RCC 7860 (cell line): ENCODE measurements around the gene PLCB4.

Source experiments
- DNase-seq: peaks from one replicate; pipeline ENCODE4 v3.0.0-alpha.2; 2015; ENCODE audit warnings: low spot score
- FAIRE-seq: peaks from 2 replicates; lab custom pipeline; 2012; peaks lifted over from hg19 to GRCh38; lab: Jason Lieb, UNC

PLCB4 gene

GRCh38 chr20:9054176-9054575 lies 14.7 kb upstream of the PLCB4 start:
- DNase-seq: no peak
- no peak for FAIRE-seq

- FAIRE-seq (peak; percentile 97), DNase-seq (peak; percentile 92)
These were observed 9.0 kb upstream of the PLCB4 start for GRCh38 chr20:9059931-9060330.

GRCh38 chr20:9061434-9061833 lies 7.5 kb upstream of the PLCB4 start:
- FAIRE-seq (no peak), DNase-seq (no peak)

- FAIRE-seq (peak; percentile 78), DNase-seq (peak; percentile 47)
These were observed 6.8 kb upstream of the PLCB4 start for GRCh38 chr20:9062066-9062465.

- peak; percentile 91 for FAIRE-seq
- peak; percentile 93 for DNase-seq
These were observed 2.7 kb upstream of the PLCB4 start for GRCh38 chr20:9066191-9066590.

GRCh38 chr20:9068233-9068801 lies 570 bp upstream of the PLCB4 start:
- no peak for FAIRE-seq
- DNase-seq: no peak

- FAIRE-seq (peak; percentile 54), DNase-seq (peak; percentile 64)
These were observed 1.4 kb downstream of the PLCB4 start for GRCh38 chr20:9070304-9070703.

GRCh38 chr20:9071976-9072726 lies 3.3 kb downstream of the PLCB4 start:
- peak; percentile 56 for DNase-seq
- peak; percentile 83 for FAIRE-seq

GRCh38 chr20:9072861-9073500 lies 4.1 kb downstream of the PLCB4 start:
- FAIRE-seq: peak; percentile 55
- DNase-seq: peak; percentile 52

- no peak for DNase-seq
These were observed 6.6 kb downstream of the PLCB4 start for GRCh38 chr20:9075264-9076095.

GRCh38 chr20:9076440-9076839 lies 7.6 kb downstream of the PLCB4 start:
- no peak for FAIRE-seq

More at GRCh38 chr20:9075264-9076095, 6.6 kb downstream of the PLCB4 start:
- FAIRE-seq: no peak

GRCh38 chr20:9078826-9079731 lies 10.2 kb downstream of the PLCB4 start:
- DNase-seq: no peak

More at GRCh38 chr20:9076440-9076839, 7.6 kb downstream of the PLCB4 start:
- DNase-seq: no peak

GRCh38 chr20:9081423-9081966 lies 12.6 kb downstream of the PLCB4 start:
- FAIRE-seq: no peak
- no peak for DNase-seq

More at GRCh38 chr20:9078826-9079731, 10.2 kb downstream of the PLCB4 start:
- no peak for FAIRE-seq

- no peak for DNase-seq
- no peak for FAIRE-seq
These were observed 13.9 kb downstream of the PLCB4 start for GRCh38 chr20:9082741-9083140.

GRCh38 chr20:9087531-9088217 lies 18.8 kb downstream of the PLCB4 start:
- DNase-seq: no peak
- no peak for FAIRE-seq

- no peak for DNase-seq
- no peak for FAIRE-seq
These were observed 19.7 kb downstream of the PLCB4 start for GRCh38 chr20:9088556-9088955.

GRCh38 chr20:9092113-9092512 lies 23.2 kb downstream of the PLCB4 start:
- FAIRE-seq (no peak), DNase-seq (no peak)

- DNase-seq (no peak), FAIRE-seq (no peak)
These were observed 23.8 kb downstream of the PLCB4 start for GRCh38 chr20:9092655-9093054.
